Upper lobe of left lung (tissue), 6 donors: Measurements from ENCODE around the gene DMAC2L. TPM values are rescaled to one million over a fixed set of nuclear protein-coding genes. Genes with fewer than 3 reads are reported as not detected.

Experiments used
- ATAC-seq, 2 donors: fragments of 200-7000 bp; cut with Tn5 transposase; one replicate each; pipeline ENCODE4 v1.9.1; 2022; ENCODE audit warnings: mild to moderate bottlenecking in 2 of 2, moderate library complexity in 2 of 2; ENCODE audit not compliant: low FRiP score in 2 of 2
- DNase-seq, 2 donors: peaks; one replicate each; pipeline ENCODE4 v3.0.0-alpha.2; 2019 to 2020
- H3K27ac ChIP-seq, 4 donors: fragments of 200-600 bp; sonication (generic); one replicate each; pipeline ENCODE4 v1.5.1; 2016 to 2019
- H3K27me3 ChIP-seq, 4 donors: fragments of 200-600 bp; sonication (generic); one replicate each; pipeline ENCODE4 v1.5.1; 2017 to 2019
- H3K36me3 ChIP-seq, 4 donors: fragments of 200-600 bp; sonication (generic); one replicate each; pipeline ENCODE4 v1.5.1; 2016 to 2019
- H3K4me1 ChIP-seq, 4 donors: fragments of 200-600 bp; sonication (generic); one replicate each; pipeline ENCODE4 v1.5.1; 2018 to 2019
- H3K4me3 ChIP-seq, 4 donors: fragments of 200-600 bp; sonication (generic); one replicate each; pipeline ENCODE4 v1.5.1; 2017 to 2019; ENCODE audit warnings: mild to moderate bottlenecking in 2 of 4, moderate library complexity in 1 of 4
- H3K9me3 ChIP-seq, 4 donors: fragments of 200-600 bp; sonication (generic); one replicate each; pipeline ENCODE4 v1.5.1; 2018 to 2019
- CTCF ChIP-seq, 6 experiments: fragments of 450-650 bp in 4 of 6; fragments of 200-600 bp in 2 of 6; sonication (generic) in 2 of 6; IDR thresholded peaks; one replicate each; pipeline ENCODE4 v1.5.1; 2016 to 2019; ENCODE audit warnings: antibody characterized with exemption in 6 of 6
- EP300 ChIP-seq, 4 donors: sonication (generic); formaldehyde crosslinking; IDR thresholded peaks; one replicate each; pipeline ENCODE4 v1.5.1; 2017; ENCODE audit warnings: antibody characterized with exemption in 4 of 4, control low read depth in 2 of 4
- POLR2A ChIP-seq, 4 donors: fragments of 450-650 bp; IDR thresholded peaks; one replicate each; pipeline ENCODE4 v1.5.1; 2016 to 2017; ENCODE audit warnings: antibody characterized with exemption in 4 of 4, mild to moderate bottlenecking in 2 of 4
- POLR2AphosphoS5 ChIP-seq, 2 donors: sonication (generic); formaldehyde crosslinking; IDR thresholded peaks; one replicate each; pipeline ENCODE4 v1.5.1; 2017; ENCODE audit warnings: antibody characterized with exemption in 2 of 2
- WGBS, 2 donors: methylation state at CpG; one replicate each; pipeline ENCODE4 v1.1.5; 2017 to 2018; 5-methylcytosine and 5-hydroxymethylcytosine counted together
- small RNA-seq, 4 donors: library from RNA; depleted of rRNA; stranded (forward); fragments of <200 nt; gene quantifications; one replicate each; pipeline ENCODE3, GENCODE V24; 2016
- total RNA-seq, 6 donors: library from RNA; depleted of rRNA in 4 of 6; stranded (reverse); fragments of >200 nt in 4 of 6; gene quantifications; one replicate each; pipeline versions ENCODE4 v1.1.0 to v1.2.1, GENCODE V29; 2016 to 2021
- donor health status: DM: no; HTN: no; CAD: no; lungs with moderate emphysema.
- donor health status: DM: no; HTN: yes; CAD: no; lungs with severe emphysema.

Gene DMAC2L
- total RNA-seq, 6 donors from 2014 or later: 13.5 to 23.7 (median 21.6) TPM

GRCh38 chr14:50371546-50371945 is 59.4 kb downstream of the DMAC2L start:
- H3K4me3 ChIP-seq: no peak overlapping the region
- peak in 1 of 2 donors; percentile 50 for DNase-seq
- no peak for TF ChIP-seq POLR2AphosphoS5 (IDR thresholded peaks at IDR 0.05)
- TF ChIP-seq POLR2A (IDR thresholded peaks at IDR 0.05): no peak
- TF ChIP-seq EP300 (IDR thresholded peaks at IDR 0.05): no peak
- no peak for TF ChIP-seq CTCF (IDR thresholded peaks at IDR 0.05)
- no peak overlapping the region for H3K27ac ChIP-seq
- no peaks in the 10 kb centered on the region for H3K36me3 ChIP-seq
- WGBS, 2 donors: 93% methylated on average over 4 of the region's 4 CpGs; no CpG with 5 or more reads in 1 of the 2 donors
- no peaks in the 10 kb centered on the region for H3K27me3 ChIP-seq
- no peaks in the 10 kb centered on the region for H3K9me3 ChIP-seq
- ATAC-seq: no peak
- H3K4me1 ChIP-seq: no peaks in the 10 kb centered on the region

- H3K27me3 ChIP-seq: no peaks in the 10 kb centered on the region
- WGBS, 2 donors: 94 to 96% methylated on average over 3 of the region's 3 CpGs
- TF ChIP-seq EP300 (IDR thresholded peaks at IDR 0.05) (no peak), POLR2A (IDR thresholded peaks at IDR 0.05) (no peak), POLR2AphosphoS5 (IDR thresholded peaks at IDR 0.05) (no peak), CTCF (IDR thresholded peaks at IDR 0.05) (no peak)
Observed at GRCh38 chr14:50373959-50374358, 61.8 kb downstream of the DMAC2L start.

GRCh38 chr14:50375760-50376159 is 63.6 kb downstream of the DMAC2L start:
- Histone ChIP-seq H3K27me3 (no peaks in the 10 kb centered on the region), H3K4me3 (no peak overlapping the region), H3K9me3 (no peaks in the 10 kb centered on the region), H3K36me3 (peaks cover 0 to 4% (median 0%) of the 10 kb centered on the region in 4 donors), H3K4me1 (no peaks in the 10 kb centered on the region), H3K27ac (no peak overlapping the region)
- TF ChIP-seq EP300 (IDR thresholded peaks at IDR 0.05): no peak
- TF ChIP-seq POLR2A (IDR thresholded peaks at IDR 0.05): no peak
- no peak for TF ChIP-seq CTCF (IDR thresholded peaks at IDR 0.05)
- TF ChIP-seq POLR2AphosphoS5 (IDR thresholded peaks at IDR 0.05): no peak
- DNase-seq (no peak), ATAC-seq (no peak)
- 94 to 97% methylated on average over 5 of the region's 5 CpGs for WGBS, 2 donors

More at GRCh38 chr14:50373959-50374358, 61.8 kb downstream of the DMAC2L start:
- Histone ChIP-seq H3K36me3 (peaks cover 0 to 3% (median 0%) of the 10 kb centered on the region in 4 donors), H3K4me3 (no peak overlapping the region), H3K4me1 (no peaks in the 10 kb centered on the region), H3K27ac (no peak overlapping the region), H3K9me3 (no peaks in the 10 kb centered on the region)
- DNase-seq (no peak), ATAC-seq (no peak)

Small RNA genes lying within 50 kb of the gene (small RNA-seq; reads per million reads assigned to genes)
- gene MIR4504: 0 to 0.18 (median 0) reads per million in 4 donors

Other genes starting within 250 kb of the DMAC2L start
- gene VCPKMT, start 195.8 kb upstream of the DMAC2L start, total RNA-seq: 1 to 10 TPM; 3.0 to 9.9 (median 5.9) TPM
- 10 to 100 TPM; 21.3 to 47.1 (median 29.6) TPM for gene SOS2, start 80.7 kb upstream of the DMAC2L start, total RNA-seq
- gene L2HGDH, start 95 bp upstream of the DMAC2L start, total RNA-seq: 10 to 100 TPM in 1 of 6 donors, 1 to 10 TPM in 5; 1.1 to 10.1 (median 4.6) TPM
- gene CDKL1, start 84.6 kb downstream of the DMAC2L start, total RNA-seq: 10 to 100 TPM; 24.6 to 44.7 (median 30.1) TPM
- gene MAP4K5, start 220.2 kb downstream of the DMAC2L start, total RNA-seq: 100 to 1,000 TPM in 2 of 6 donors, 10 to 100 TPM in 4; 44.5 to 131 (median 80.0) TPM
- gene ATL1, start 247.8 kb downstream of the DMAC2L start, total RNA-seq: 1 to 10 TPM; 1.3 to 7.9 (median 5.3) TPM